Transverse colon (tissue), 3 donors: ENCODE data around the gene SKIDA1.

Experiments used
- POLR2A ChIP-seq: fragments of 450-650 bp; IDR thresholded peaks from one replicate; pipeline ENCODE4 v1.6.1; 2016; ENCODE audit warnings: antibody characterized with exemption, mild to moderate bottlenecking, moderate library complexity
- TF ChIP-seq, protein P1 (sequence below), 5 experiments: fragments of 200-600 bp in 3 of 5; fragments of 450-650 bp in 2 of 5; sonication (generic) in 3 of 5; IDR thresholded peaks; 1 replicate in 2 of 5; 2 replicates in 3 of 5; pipeline ENCODE4 v1.5.1; 2016 to 2017; ENCODE audit warnings: antibody characterized with exemption in 5 of 5, inconsistent platforms in 3 of 5, mild to moderate bottlenecking in 2 of 5, moderate library complexity in 1 of 5

DNA sequence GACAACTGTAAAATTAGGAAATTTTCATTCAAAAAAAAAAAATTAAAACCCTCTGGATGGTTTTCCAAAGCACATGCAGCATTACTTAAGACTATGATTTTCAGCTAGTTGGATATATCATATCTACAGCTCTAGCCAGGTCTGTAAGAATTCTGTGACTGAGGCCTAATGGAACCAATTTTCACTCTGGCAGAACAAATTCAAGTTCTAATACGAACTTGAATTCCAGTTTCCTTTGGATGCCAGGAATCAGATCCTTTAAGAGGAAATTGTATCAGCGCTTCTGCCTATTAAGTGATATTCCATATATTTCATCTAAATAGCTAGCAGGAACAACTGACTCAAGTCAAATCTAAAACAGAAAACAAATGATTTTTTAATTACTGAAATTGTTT lies 34.8 kb downstream of the SKIDA1 start:
- TF ChIP-seq, protein P1, sequence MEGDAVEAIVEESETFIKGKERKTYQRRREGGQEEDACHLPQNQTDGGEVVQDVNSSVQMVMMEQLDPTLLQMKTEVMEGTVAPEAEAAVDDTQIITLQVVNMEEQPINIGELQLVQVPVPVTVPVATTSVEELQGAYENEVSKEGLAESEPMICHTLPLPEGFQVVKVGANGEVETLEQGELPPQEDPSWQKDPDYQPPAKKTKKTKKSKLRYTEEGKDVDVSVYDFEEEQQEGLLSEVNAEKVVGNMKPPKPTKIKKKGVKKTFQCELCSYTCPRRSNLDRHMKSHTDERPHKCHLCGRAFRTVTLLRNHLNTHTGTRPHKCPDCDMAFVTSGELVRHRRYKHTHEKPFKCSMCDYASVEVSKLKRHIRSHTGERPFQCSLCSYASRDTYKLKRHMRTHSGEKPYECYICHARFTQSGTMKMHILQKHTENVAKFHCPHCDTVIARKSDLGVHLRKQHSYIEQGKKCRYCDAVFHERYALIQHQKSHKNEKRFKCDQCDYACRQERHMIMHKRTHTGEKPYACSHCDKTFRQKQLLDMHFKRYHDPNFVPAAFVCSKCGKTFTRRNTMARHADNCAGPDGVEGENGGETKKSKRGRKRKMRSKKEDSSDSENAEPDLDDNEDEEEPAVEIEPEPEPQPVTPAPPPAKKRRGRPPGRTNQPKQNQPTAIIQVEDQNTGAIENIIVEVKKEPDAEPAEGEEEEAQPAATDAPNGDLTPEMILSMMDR (IDR thresholded peaks at IDR 0.05): no peak
- no peak for TF ChIP-seq POLR2A
